ENCODE results near the gene PRR27.
"Not testable (repeated sequence)": the region's sequence is repeated elsewhere in the genome, so short reads cannot be mapped to it uniquely, and the experiment has no call there.

Gene PRR27

DNA sequence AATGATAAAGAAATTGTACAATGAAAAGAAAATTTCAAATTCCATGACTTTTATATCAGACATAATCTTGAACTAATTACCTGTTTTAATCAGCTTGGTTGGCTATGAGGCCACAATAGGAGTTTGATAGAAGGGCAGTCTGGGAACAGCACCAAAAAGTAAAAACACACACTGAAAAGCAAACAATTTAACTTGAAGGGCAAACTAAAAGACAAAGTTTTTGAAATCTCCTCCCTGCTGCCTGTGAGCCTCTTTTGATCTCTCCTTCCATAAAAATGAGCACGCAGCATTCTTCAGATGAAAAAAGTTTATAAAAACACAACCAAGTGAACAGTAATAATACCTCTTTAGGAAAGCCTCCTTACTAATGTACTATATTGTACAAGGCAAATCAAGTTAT, 49.6 kb downstream of the PRR27 start:
- DNase-seq: no peak

- DNase-seq: not testable (repeated sequence)
These were observed 58.7 kb downstream of the PRR27 start for GRCh38 chr4:70212752-70213151.
